MM.1S (cell line): Measurements from ENCODE around the gene PCED1B.

Experiments used
- CTCF ChIP-seq: fragments of 300-600 bp; sonication (generic); IDR thresholded peaks from 2 replicates; pipeline ENCODE4 v1.5.1; 2016; ENCODE audit warnings: antibody characterized with exemption, low read length, mixed read lengths
- EZH2 ChIP-seq: fragments of 300-600 bp; sonication (generic); optimal IDR thresholded peaks from 2 replicates; pipeline ENCODE3; 2017; ENCODE audit warnings: low read depth, mild to moderate bottlenecking, antibody characterized with exemption, low read length, mixed read lengths

GRCh38 chr12:47147739-47148138 lies 68.3 kb downstream of the PCED1B start:
- no peak for TF ChIP-seq EZH2
- TF ChIP-seq CTCF, result no peak
